Glutamatergic neuron (in vitro differentiated cells): Measurements from ENCODE around the gene NSDHL. TPM values are rescaled to one million over a fixed set of nuclear protein-coding genes. Genes with fewer than 3 reads are reported as not detected.

Experiments used
- DNase-seq: peaks from one replicate; pipeline ENCODE4 v3.0.0; 2022
- H3K27ac Mint-ChIP-seq: one replicate; pipeline ENCODE4 v1.8.0; 2020; ENCODE audit warnings: mild to moderate bottlenecking, mixed read lengths, inconsistent platforms; ENCODE audit not compliant: unreplicated experiment
- H3K27me3 Mint-ChIP-seq: one replicate; pipeline ENCODE4 v1.8.0; 2020; ENCODE audit warnings: mild to moderate bottlenecking, moderate library complexity, mixed read lengths, inconsistent platforms; ENCODE audit not compliant: unreplicated experiment
- H3K36me3 Mint-ChIP-seq: one replicate; pipeline ENCODE4 v1.8.0; 2020; ENCODE audit warnings: mild to moderate bottlenecking, mixed read lengths, inconsistent platforms; ENCODE audit not compliant: unreplicated experiment
- H3K4me1 Mint-ChIP-seq: one replicate; pipeline ENCODE4 v1.8.0; 2020; ENCODE audit warnings: mild to moderate bottlenecking, low read depth, mixed read lengths, inconsistent platforms; ENCODE audit not compliant: unreplicated experiment
- H3K4me3 Mint-ChIP-seq: one replicate; pipeline ENCODE4 v1.8.0; 2020; ENCODE audit warnings: mild to moderate bottlenecking, mixed read lengths, inconsistent platforms; ENCODE audit not compliant: unreplicated experiment
- H3K9me3 Mint-ChIP-seq: one replicate; pipeline ENCODE4 v1.8.0; 2020; ENCODE audit warnings: mild to moderate bottlenecking, moderate library complexity, mixed read lengths, inconsistent platforms; ENCODE audit not compliant: unreplicated experiment
- total RNA-seq: library from RNA; stranded (reverse); fragmentation: NEBNext Ultra II Directional; extraction: Animal tissue kit (Norgen Biotek cat#: 25700); gene quantifications from one replicate; pipeline ENCODE4 v1.2.1, GENCODE V29; 2021; ENCODE audit not compliant: unreplicated experiment
- TF ChIP-seq, protein P1 (sequence below): fragments of 200-600 bp; sonication (generic); IDR thresholded peaks from one replicate; pipeline ENCODE4 v1.5.0; 2021; ENCODE audit not compliant: partially characterized antibody, unreplicated experiment

Gene NSDHL
- total RNA-seq, 1 donor from 2014 or later = 36.1 TPM

DNA sequence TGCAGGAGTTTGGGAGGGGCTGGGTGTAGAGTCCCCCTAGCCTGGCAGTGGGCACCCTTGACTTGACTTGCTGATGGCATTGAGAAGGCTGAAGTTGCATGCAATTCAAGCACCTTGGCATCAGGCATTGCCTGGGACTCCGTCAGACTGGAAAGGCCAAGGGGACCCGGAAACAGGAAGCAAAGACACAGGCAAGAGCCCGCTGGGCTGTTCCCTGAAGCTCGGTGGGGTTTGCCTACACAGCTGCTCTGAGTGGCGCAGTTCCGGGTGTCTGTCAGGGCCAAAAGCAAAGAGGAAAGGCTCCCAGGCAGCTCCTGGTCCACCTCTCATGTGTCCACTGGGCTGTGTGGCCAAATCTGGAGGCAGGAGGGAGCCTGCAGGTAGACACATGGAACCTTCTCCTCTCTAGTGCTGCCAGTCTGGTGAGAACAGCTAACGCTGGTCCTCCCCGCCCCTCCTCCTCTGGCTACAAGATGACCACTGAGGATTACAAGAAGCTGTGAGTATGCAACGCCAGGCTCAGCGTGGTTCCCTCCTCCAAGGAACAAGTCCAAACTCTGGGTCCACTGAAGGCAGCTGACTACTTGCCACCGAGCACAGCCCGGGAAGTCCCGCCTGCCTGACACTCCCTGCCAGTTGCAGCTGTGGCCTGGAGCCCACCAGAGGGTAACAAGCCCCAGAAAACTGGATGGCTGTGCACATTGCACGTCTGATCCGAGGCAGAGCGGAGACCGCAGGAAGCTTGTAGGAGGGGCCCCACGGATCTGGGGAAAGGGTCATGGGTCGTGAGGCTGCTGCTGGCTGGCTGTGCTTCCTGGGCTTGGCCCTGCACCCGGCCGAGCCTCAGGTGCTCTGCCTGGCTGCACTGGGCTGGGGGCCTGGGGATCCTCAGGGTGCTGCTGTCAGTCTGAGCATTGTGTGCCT is 87.1 kb downstream of the NSDHL start:
- TF ChIP-seq, protein P1, sequence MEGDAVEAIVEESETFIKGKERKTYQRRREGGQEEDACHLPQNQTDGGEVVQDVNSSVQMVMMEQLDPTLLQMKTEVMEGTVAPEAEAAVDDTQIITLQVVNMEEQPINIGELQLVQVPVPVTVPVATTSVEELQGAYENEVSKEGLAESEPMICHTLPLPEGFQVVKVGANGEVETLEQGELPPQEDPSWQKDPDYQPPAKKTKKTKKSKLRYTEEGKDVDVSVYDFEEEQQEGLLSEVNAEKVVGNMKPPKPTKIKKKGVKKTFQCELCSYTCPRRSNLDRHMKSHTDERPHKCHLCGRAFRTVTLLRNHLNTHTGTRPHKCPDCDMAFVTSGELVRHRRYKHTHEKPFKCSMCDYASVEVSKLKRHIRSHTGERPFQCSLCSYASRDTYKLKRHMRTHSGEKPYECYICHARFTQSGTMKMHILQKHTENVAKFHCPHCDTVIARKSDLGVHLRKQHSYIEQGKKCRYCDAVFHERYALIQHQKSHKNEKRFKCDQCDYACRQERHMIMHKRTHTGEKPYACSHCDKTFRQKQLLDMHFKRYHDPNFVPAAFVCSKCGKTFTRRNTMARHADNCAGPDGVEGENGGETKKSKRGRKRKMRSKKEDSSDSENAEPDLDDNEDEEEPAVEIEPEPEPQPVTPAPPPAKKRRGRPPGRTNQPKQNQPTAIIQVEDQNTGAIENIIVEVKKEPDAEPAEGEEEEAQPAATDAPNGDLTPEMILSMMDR = no peak
- Mint-ChIP-seq H3K27me3 (peaks cover 6% of the 10 kb centered on the region), H3K27ac (no peak overlapping the region), H3K4me1 (peaks cover 7% of the 10 kb centered on the region), H3K9me3 (no peaks in the 10 kb centered on the region), H3K4me3 (no peak overlapping the region), H3K36me3 (no peaks in the 10 kb centered on the region)
- DNase-seq = no peak

DNA sequence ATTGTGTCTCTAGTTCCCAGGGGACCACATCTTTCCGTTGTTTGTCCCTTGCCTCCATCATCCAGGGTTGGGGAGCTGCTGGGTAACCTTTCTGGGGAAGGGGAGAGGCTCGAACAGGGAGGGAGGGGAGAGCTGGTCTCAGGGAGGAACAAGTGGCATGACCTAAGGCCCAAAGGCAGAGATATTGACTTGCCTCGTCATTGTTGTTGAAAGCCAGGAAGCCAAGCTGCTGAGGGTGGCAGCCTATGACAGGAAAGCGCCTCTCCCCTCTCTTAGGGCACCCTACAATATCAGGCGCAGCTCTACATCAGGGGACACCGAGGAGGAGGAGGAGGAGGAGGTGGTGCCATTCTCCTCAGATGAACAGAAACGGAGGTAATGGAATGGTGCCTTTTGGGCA is 87.8 kb downstream of the NSDHL start:
- H3K9me3 Mint-ChIP-seq = no peaks in the 10 kb centered on the region
- DNase-seq = no peak
- TF ChIP-seq, protein P1 = no peak
- no peaks in the 10 kb centered on the region for H3K36me3 Mint-ChIP-seq
- H3K4me3 Mint-ChIP-seq = no peak overlapping the region
- H3K4me1 Mint-ChIP-seq = peaks cover 7% of the 10 kb centered on the region
- H3K27ac Mint-ChIP-seq = no peak overlapping the region
- H3K27me3 Mint-ChIP-seq = peaks cover 4% of the 10 kb centered on the region

Other genes with a start within 250 kb of the NSDHL start
- gene GABRQ, start 193.2 kb upstream of the NSDHL start, total RNA-seq = 2.6 TPM
- gene MAGEA3, start 132.3 kb upstream of the NSDHL start, total RNA-seq = not detected
- not detected for gene CSAG2, start 121.8 kb upstream of the NSDHL start, total RNA-seq
- gene MAGEA2B, start 116.4 kb upstream of the NSDHL start, total RNA-seq = 10.6 TPM
- gene CSAG1, start 97.3 kb upstream of the NSDHL start, total RNA-seq = 0.98 TPM
- gene MAGEA12, start 97.3 kb upstream of the NSDHL start, total RNA-seq = 1.1 TPM
- 2.7 TPM for gene MAGEA2, start 77.2 kb upstream of the NSDHL start, total RNA-seq
- gene CSAG3, start 71.8 kb upstream of the NSDHL start, total RNA-seq = 7.4 TPM
- 0.32 TPM for gene MAGEA6, start 61.4 kb upstream of the NSDHL start, total RNA-seq
- gene CETN2, start 306 bp upstream of the NSDHL start, total RNA-seq = 23.6 TPM
- gene ZNF185, start 67.0 kb downstream of the NSDHL start, total RNA-seq = 1.1 TPM
- not detected for gene PNMA5, start 163.1 kb downstream of the NSDHL start, total RNA-seq
- gene PNMA3, start 225.4 kb downstream of the NSDHL start, total RNA-seq = 7.8 TPM
- gene PNMA6A, start 241.4 kb downstream of the NSDHL start, total RNA-seq = 14.0 TPM